ENCODE measurements around the gene HCRTR1. TPM values are rescaled to one million over a fixed set of nuclear protein-coding genes. Genes with fewer than 3 reads are reported as not detected.

HCRTR1 gene
- total and polyA plus RNA-seq, 2 donors (not counting 1 experiment from before 2014, with no cell fraction given): 0.22 TPM; not detected in 1

GRCh38 chr1:31644560-31645273, 27.2 kb downstream of the HCRTR1 start, which contains the start of gene PEF1:
Gene PEF1 (minus strand): TSS chr1:31644876. CDS start chr1:31644864, 12 bp downstream.
- Mint-ChIP-seq H3K4me3 (peak within 1 kb of the TSS; percentile 98), H3K27ac (peak within 1 kb of the TSS; percentile 99), H3K4me1 (peaks cover 31% of the 10 kb centered on the region), H3K27me3 (no peaks in the 10 kb centered on the region), H3K9me3 (ENCODE audit: insufficient read depth) (no peaks in the 10 kb centered on the region)
- CTCF ChIA-PET: interaction anchor here (0.6 to 2.8 kb wide), 4 partner anchors 20 to 1282 kb away, joined by 4 to 16 read pairs (median 5); no protein-coding TSS in a partner anchor
- Histone ChIP-seq H3K27me3 (replicated peaks in 1 of 4; ENCODE audit: control extremely low read depth in 1 of 4, control insufficient read depth in 3 of 4, insufficient read depth in 4 of 4, low read length in 3 of 4) (no peaks in the 10 kb centered on the region), H3K9ac (ENCODE audit: low read length) (peak within 1 kb of the TSS; percentile 98), H3K36me3 (replicated peaks in 1 of 2; ENCODE audit: control extremely low read depth in 1 of 2, control insufficient read depth in 1 of 2, extremely low read depth in 1 of 2, insufficient read depth in 2 of 2, low read length in 1 of 2) (peaks cover 0 to 5% of the 10 kb centered on the region in 2 experiments), H4K20me1 (ENCODE audit: control insufficient read depth, insufficient read depth, low read length, poor library complexity, severe bottlenecking) (peaks cover 17% of the 10 kb centered on the region), H3K4me3 (ENCODE audit: control extremely low read depth in 1 of 5, extremely low read depth in 1 of 5, insufficient read depth in 1 of 5, low read depth in 2 of 5, low read length in 4 of 5) (peak within 1 kb of the TSS; percentile 70 to 98 (median 95)), H3K27ac (ENCODE audit: low read length in 2 of 2) (peak within 1 kb of the TSS; percentile 98 to 99), H2AFZ (ENCODE audit: insufficient read depth, low read depth, low read length, poor library complexity, severe bottlenecking) (peak within 1 kb of the TSS; percentile 83), H3K4me1 (ENCODE audit: control insufficient read depth in 2 of 2, insufficient read depth in 2 of 2, low read length in 2 of 2) (peaks cover 17 to 19% of the 10 kb centered on the region in 2 donors), H3K79me2 (ENCODE audit: control insufficient read depth, insufficient read depth, low read length) (peaks cover 50% of the 10 kb centered on the region), H3K4me2 (replicated peaks; ENCODE audit: low read depth, low read length, poor library complexity, severe bottlenecking) (peak within 1 kb of the TSS; percentile 86), H3K9me3 (ENCODE audit: control extremely low read depth in 1 of 3, control insufficient read depth in 2 of 3, insufficient read depth in 1 of 3, low read length in 2 of 3) (no peaks in the 10 kb centered on the region)
- peak; percentile 93 for ATAC-seq (ENCODE audit: low read depth)
- intact Hi-C loops (cut with micrococcal nuclease): loop anchor here (1.0 to 10.0 kb wide), 8 partner anchors 38 to 1170 kb away; partner anchors contain the start of genes KHDRBS1, PTP4A2, S100PBP and YARS1
- under 1% methylated on average over 56 of the region's 56 CpGs for WGBS (ENCODE audit: insufficient coverage)
- POLR2A ChIA-PET: interaction anchor here (0.8 to 1.9 kb wide), 2 partner anchors 145 to 691 kb away, joined by 3 to 9 read pairs; no protein-coding TSS in a partner anchor
- DNase-seq: peak; percentile 100
- TF ChIP-seq CTCF (IDR thresholded peaks at IDR 0.05) (no peak), EZH2 (IDR thresholded peaks at IDR 0.05; ENCODE audit: borderline replicate concordance, insufficient read depth, low read depth, low read length, poor library complexity, severe bottlenecking) (no peak)

- TF ChIP-seq CTCF (IDR thresholded peaks at IDR 0.05) (no peak), EZH2 (IDR thresholded peaks at IDR 0.05; ENCODE audit: borderline replicate concordance, insufficient read depth, low read depth, low read length, poor library complexity, severe bottlenecking) (no peak)
- WGBS (ENCODE audit: insufficient coverage): 3% methylated on average over 7 of the region's 11 CpGs
- intact Hi-C loops (cut with micrococcal nuclease): loop anchor here (2.0 to 10.0 kb wide), 7 partner anchors 38 to 1170 kb away; partner anchors contain the start of genes KHDRBS1, PTP4A2, S100PBP and YARS1
- POLR2A ChIA-PET: interaction anchor here (0.6 to 1.9 kb wide), 2 partner anchors 31 to 144 kb away, joined by 4 to 9 read pairs; no protein-coding TSS in a partner anchor
- peaks cover 31% of the 10 kb centered on the region for H3K4me1 Mint-ChIP-seq
- Histone ChIP-seq H3K79me2 (ENCODE audit: control insufficient read depth, insufficient read depth, low read length) (peaks cover 44% of the 10 kb centered on the region), H3K9me3 (ENCODE audit: control extremely low read depth in 1 of 3, control insufficient read depth in 2 of 3, insufficient read depth in 1 of 3, low read length in 2 of 3) (no peaks in the 10 kb centered on the region), H3K4me3 (ENCODE audit: control extremely low read depth in 1 of 5, extremely low read depth in 1 of 5, insufficient read depth in 1 of 5, low read depth in 2 of 5, low read length in 4 of 5) (peak overlapping the region; percentile 70 to 98 (median 95)), H4K20me1 (ENCODE audit: control insufficient read depth, insufficient read depth, low read length, poor library complexity, severe bottlenecking) (peaks cover 12% of the 10 kb centered on the region), H3K27ac (ENCODE audit: low read length in 2 of 2) (peak overlapping the region; percentile 98 to 99), H3K4me2 (replicated peaks; ENCODE audit: low read depth, low read length, poor library complexity, severe bottlenecking) (peak overlapping the region; percentile 86), H3K27me3 (replicated peaks in 1 of 4; ENCODE audit: control extremely low read depth in 1 of 4, control insufficient read depth in 3 of 4, insufficient read depth in 4 of 4, low read length in 3 of 4) (no peaks in the 10 kb centered on the region), H2AFZ (ENCODE audit: insufficient read depth, low read depth, low read length, poor library complexity, severe bottlenecking) (peak overlapping the region; percentile 83), H3K36me3 (replicated peaks in 1 of 2; ENCODE audit: control extremely low read depth in 1 of 2, control insufficient read depth in 1 of 2, extremely low read depth in 1 of 2, insufficient read depth in 2 of 2, low read length in 1 of 2) (peaks cover 0 to 5% of the 10 kb centered on the region in 2 experiments), H3K4me1 (ENCODE audit: control insufficient read depth in 2 of 2, insufficient read depth in 2 of 2, low read length in 2 of 2) (peaks cover 17 to 19% of the 10 kb centered on the region in 2 donors), H3K9ac (ENCODE audit: low read length) (peak overlapping the region; percentile 98)
- peak overlapping the region; percentile 99 for H3K27ac Mint-ChIP-seq
- CTCF ChIA-PET: interaction anchor here (0.6 to 2.8 kb wide), 4 partner anchors 19 to 1281 kb away, joined by 4 to 16 read pairs (median 5); no protein-coding TSS in a partner anchor
- no peak for DNase-seq
- ATAC-seq (ENCODE audit: low read depth): no peak
- no peaks in the 10 kb centered on the region for H3K9me3 Mint-ChIP-seq (ENCODE audit: insufficient read depth)
- no peaks in the 10 kb centered on the region for H3K27me3 Mint-ChIP-seq
- H3K4me3 Mint-ChIP-seq: peak overlapping the region; percentile 98
Measured at GRCh38 chr1:31645274-31645568, 27.7 kb downstream of the HCRTR1 start.

All from B cell (primary cell).